HG02938 (cell line): Measurements from ENCODE around the gene SH3GL2.

ENCODE experiments used
- ATAC-seq: cut with Tn5 transposase; IDR thresholded peaks from one replicate; pipeline ENCODE4 v1.9.1; 2021; ENCODE audit warnings: mild to moderate bottlenecking, moderate library complexity; ENCODE audit not compliant: unreplicated experiment

SH3GL2 gene

DNA sequence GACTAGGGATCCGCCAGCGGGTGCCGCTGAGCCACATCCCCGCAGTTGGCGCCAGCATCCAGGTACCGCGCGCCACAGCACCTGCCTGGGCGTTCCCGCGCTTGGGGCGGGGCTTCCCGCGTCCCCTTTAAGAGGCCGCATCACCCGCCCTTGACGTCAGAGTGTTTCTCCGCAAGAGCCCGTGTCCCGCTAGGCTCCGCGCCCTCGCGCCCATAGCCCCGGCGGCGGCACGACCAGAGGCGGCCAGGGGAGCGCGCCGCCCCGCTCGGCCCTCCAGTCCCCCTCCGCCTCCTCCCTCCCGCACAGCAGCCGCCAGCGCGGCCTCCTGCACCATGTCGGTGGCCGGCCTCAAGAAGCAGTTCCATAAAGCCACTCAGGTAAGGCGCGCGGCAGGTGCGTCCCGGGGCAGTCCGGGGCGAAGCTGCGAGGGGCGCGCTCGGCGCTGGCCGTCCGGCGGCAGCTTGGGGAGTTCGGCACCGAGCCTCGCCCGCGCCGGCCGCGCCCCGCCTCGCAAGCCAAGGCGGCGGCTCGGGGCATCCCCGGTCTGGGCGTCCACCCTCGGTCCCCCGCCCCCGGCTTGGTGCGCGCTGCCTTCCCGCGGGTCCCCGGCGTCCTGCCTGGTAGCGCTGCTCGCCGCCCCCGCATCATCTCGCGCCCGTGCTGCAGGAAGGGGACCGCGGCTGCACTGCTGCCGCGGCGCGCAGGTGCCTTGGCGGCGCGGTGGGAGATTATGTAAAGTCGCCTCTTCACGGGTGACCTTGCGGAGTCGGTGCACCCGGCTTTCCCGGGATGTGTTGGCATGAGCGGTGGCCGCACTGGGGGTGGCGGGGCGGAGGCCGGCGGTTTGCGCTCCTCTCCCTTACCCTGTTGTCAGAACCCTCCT, at the start of gene SH3GL2:
TSS of gene SH3GL2 (plus strand) at position 156 of the 883 bp plus-strand sequence.
- ATAC-seq: no peak

DNA sequence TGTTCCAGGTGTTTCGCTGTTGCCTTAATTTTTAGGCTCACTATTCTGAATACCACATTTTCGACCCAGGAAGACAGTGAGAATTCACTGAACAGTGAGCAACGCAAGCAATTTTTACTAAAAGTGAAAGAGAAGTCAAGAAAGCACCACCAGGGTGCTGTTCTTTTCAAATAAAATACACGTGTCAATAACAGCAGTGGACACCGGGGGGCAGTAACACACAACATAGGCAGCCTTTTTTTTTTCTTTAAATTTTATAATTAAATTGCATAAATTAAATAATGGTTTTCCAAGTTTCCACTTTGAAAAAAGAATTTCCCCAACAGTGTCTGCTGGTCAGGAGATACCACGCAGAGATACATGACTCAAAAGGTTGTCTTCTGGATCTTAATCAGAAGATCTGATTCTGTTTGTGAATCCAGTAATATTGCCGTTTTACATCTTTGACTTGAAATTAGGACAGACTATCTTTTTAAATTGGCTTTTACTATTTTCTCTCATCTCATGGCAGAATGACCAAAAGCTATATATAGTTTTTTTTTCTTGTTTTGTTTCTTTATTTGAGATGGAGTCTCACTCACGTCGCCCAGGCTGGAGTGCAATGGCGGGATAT, 47.1 kb upstream of the SH3GL2 start:
- peak; percentile 90 for ATAC-seq

DNA sequence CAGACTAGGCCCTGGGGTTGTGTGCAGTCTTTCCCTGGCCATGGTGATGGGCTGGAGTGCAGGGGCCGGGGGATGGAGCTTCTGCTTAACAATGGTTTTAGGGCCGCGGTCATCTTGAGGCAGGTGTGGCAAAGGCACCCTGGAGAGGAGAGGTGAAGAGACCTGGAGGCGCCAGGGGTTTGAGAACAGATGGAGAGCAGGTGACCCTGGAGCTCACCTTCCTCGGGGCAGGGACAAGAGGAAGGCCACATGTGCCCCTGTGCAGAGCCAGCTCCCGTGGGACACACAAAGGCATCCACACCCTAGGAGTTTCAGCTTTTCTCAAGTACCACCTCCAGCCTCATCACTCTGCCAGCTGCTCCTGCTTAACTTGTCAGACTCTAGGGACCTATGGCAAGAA, 46.4 kb upstream of the SH3GL2 start:
- ATAC-seq: no peak

DNA sequence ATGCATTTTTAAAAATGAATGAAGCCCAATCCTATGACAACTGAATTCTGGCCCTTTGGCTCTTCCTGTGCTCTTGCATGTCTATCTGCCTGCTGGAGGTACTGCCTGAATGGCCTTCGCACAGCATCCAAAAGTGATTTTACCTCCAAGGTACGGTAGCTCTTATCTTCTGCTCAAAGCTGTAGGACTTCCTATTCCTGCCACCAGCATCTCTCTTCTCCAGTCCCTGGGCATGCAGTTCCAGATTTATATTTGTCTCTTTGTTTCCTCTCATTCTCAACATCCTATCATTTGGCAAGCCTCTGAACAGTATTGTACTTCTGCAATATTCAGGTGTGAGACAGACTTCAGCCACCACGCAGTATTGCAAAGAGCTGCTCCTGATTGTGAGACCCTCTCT, 43.7 kb upstream of the SH3GL2 start:
- no peak for ATAC-seq

DNA sequence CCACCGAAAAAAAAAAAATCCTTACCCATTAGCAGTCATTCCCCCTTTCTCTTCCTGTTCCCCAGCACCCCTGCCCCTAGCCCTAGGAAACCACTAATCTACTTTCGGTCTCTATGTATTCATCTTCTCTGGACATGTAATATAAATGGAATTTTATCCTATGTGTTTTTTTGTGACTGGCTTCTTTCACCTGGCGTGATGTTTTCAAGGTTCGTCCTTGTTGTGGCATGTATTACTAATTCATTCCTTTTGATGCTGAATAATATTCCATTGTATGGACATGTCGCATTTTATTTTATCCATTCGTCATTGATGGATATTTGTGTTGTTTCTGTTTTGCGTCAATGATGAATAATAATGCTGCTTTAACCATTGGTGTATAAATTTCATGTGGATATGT, 42.8 kb upstream of the SH3GL2 start:
- no peak for ATAC-seq

DNA sequence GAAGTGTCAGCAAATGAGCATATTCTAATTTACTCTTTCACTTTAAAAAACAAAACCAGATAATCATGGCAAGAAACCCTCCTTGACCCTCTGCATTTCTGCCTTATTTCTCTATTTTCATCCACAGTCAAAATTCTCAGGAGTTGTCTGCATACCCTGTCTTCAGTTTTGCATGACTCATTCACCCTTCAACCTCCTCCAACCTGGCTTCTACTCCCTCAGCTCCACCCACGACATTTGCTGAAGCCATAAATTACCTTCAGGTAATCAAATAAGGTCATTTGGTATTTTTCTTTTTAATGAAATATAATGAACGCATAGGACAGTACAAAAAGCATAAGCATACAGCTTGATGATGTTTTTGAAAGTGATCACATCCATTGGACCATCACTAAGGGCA, 27.8 kb upstream of the SH3GL2 start:
- no peak for ATAC-seq

DNA sequence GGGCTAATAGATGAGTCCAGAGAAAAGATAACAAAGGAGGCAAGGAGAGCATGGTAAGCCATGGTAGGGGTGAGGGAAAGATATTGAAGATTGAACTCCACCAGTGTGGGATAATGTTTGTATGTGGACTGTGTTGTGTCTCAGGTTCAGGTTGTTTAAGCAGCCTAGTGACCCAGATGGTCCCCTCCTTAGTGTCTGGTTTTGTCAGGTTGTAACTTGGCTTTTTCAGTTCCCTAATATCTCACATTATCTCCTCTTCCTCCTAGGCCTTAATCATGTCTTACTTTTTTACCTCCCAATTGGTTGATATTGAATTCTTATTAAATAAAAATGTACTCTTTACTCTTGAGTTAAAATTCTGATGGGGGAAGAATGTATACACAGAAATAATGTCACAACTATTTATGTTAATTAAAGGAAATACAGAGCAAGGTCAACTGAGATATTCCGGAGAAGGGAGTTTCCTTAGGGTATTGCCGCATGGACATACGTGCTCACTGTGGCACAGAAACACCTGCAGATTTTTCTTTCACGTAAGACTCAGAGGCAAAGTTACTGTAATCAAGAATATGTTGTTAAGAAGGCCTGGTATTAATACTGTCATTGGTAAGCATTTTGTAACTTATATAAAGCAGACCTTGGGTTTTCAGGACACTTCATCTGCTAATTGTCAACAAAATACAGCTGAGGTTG, 23.4 kb upstream of the SH3GL2 start:
- ATAC-seq: no peak

DNA sequence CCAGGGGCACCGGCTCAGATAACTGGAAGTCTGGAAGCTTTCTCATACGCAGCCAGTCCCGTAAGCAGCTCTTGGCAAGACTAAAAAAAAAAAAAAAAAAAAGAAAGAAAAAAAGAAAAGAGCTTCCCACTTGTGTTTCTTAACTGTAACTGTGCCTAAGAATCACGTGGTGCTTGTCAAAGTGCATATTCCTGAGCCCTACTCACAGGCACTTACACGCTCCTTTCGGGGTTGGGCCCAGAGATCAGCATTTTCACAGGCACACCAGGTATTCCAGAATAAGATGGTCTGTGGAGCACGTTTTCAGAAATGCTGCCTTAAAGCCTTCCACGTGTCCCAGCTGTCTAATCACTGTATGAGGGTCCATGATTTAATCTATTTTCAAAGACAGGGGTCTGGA, 22.6 kb upstream of the SH3GL2 start:
- no peak for ATAC-seq

DNA sequence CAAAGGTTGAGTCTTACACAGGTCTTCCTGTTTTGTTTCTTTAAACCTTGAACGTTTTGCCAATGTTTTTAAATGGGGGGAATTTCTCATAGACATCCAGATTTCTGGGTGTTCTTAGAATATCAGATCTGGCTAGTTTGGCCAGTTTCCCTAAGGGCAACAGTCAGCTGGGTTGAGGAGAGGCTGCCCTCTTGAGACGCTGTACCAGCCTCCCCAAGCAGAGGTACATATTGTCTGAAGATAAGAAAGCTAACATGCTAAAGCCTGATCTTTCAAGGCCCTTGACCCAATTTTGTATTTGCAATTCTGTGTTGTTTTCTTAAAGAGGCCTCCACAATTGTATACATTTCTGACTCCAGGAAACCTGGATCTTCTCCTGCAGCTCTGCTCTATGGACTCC, 21.9 kb upstream of the SH3GL2 start:
- no peak for ATAC-seq

DNA sequence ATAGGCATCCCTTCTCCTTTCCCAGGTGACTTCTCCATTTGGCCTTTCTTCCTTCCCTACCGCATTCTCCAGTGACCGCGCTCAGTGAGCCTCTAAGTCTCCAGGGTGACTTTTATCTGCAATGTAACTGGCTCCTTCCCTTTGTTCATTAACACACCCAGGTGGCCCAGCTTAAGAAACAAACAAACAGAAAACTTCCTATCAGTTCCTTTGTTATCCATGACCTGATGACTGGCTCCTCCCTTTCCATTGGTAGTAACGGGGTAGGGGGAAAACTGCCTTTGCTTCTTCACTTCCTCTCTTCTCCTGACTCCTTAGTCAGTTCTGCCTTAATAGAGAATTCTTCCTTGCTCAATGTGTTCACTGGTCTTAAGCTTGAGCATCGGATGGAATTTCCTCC, 7.0 kb upstream of the SH3GL2 start:
- ATAC-seq: no peak

DNA sequence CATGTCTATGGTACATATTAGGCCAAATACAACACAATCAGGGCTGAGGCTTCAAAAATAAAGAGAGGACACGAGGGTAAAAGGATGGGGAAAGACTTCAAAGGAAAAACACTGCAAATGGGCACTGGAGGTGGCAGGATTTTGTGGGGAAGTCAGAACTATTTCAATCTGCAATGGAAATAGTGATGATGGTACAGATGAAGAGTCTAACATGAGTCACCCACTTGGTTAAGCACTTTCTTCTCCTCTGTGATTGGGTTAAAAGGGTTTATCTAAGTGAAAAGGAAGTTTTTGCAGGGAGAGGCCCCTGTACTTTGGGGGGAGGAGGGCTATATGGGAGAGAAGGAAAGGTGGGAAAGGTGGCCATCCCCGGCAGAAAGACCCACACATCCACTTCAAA, 4.5 kb upstream of the SH3GL2 start:
- ATAC-seq: no peak

DNA sequence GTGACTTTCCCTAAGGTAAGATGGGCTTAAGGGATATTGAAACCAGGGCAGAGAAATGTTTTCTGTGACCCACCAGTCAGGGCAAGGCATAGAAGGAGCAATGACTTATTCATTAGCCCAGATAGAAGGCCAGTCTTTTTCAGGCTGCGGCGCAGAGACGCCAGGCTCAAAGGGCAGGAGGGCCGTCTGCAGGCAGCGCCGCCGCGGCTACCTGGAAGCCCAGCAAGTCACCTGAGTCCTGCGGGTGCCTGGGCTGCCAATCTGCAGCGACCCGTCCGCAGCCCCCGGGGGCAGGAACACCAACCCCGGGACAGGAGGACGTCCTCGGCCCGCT, 322 bp upstream of the SH3GL2 start:
- no peak for ATAC-seq

DNA sequence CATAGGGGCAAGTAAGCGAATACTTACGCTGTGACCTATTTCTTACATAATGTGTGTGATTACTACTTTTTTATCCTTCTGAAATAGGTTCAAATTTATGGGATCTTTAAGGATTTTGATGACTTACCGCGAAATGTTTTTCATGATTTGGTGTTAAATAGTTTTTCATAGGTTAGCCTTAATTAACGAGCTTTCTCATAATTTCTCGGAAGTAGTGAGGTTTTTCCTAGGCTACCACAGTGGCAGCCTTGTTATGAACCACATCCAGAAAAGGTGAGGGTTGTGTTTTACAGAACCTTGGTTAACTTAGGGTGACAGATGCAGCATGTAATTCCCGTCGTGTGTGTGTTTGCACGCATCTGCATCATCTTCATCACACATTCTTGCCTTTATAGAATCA, 1.3 kb downstream of the SH3GL2 start:
- ATAC-seq: no peak

DNA sequence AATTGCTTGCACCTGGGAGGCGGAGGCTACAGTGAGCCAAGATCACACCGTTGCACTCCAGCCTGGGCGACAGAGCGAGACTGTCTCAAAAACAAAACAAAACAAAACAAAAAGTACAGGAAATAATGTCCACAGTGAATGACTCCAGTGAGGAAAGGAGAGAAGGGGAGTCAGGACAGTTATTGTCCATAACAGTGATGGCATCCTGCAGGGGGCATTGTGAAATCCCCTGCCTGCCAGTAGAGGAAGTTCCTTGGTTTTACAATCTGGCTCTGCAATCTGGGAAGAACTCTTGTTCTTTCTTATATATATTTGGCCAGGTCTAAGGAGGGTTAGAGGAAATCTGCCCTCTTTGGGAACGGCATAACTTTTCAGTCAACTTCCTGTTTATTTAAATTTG, 8.2 kb downstream of the SH3GL2 start:
- ATAC-seq: no peak

DNA sequence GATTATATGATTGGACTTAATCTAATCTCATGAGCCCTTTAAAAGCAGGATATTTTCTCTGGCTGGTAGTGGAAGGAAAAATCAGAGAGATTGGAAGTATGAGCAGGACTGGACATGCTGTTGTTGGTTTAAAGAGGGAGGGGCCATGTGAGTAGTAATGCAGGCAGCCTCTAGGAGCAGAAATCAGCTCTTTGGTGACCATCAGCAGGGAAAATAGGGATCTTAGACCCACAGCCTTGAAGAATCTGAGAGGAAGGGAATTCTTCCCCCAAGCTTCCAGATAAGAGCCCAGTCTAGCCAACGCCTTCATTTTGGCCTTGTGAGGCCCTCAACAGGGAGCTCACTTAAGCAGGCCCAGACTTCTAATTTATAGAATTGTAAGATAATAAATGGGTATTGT, 9.5 kb downstream of the SH3GL2 start:
- ATAC-seq: no peak

DNA sequence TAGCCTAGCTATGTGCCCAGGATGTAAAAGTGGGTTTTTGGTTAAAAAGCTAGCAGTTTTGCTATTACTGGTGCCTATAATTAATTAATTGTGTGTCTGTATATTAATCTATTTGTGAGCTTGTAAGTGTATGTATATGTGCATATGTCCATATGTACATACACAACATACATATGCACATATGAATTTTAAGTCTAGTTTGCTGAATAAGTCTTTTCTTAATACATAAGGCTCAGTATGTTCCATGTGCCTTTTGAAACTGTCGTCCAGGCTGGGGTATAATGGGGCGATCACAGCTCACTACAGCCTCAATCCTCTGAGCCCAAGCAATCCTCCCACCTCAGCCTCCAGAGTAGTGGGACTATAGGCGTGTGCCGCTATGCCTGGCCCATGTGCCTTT, 10.1 kb downstream of the SH3GL2 start:
- ATAC-seq: no peak

DNA sequence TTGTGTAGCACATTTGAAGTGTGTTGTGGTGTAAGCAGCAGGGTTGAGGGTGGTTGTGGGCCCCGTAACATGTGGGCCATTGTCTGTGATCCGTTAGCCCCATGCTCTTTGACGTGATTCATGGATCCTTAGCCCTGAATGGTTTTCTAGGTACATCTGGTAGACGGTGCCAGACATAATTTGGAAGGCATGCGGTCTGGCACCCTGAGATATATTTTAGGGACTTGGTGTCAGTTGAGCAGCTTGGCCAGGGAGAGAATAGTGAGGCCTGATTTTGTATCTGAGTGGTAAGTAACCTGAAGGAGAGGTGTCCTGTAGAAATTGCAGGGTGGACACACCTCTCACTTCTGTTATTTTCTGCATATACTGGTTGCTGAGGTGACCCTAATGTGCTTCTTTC, 10.9 kb downstream of the SH3GL2 start:
- no peak for ATAC-seq

DNA sequence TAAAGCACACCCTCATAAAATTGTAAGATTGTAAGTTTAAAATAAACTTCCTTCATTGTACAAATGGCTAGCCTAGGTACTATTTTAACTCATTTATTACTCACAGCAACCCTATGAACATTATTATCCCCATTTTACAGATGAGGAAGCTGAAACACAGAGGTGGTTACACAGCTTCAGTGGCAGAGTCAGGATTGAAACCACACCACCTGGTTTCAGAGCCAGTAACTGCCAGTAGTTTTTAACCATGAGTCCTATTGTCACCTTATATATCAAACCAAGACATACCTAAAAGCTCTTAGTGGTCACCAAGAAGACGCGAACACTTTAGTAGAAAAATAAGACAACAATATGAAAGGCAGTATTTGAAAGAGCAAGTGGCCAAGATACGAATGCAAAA, 16.1 kb downstream of the SH3GL2 start:
- ATAC-seq: no peak

DNA sequence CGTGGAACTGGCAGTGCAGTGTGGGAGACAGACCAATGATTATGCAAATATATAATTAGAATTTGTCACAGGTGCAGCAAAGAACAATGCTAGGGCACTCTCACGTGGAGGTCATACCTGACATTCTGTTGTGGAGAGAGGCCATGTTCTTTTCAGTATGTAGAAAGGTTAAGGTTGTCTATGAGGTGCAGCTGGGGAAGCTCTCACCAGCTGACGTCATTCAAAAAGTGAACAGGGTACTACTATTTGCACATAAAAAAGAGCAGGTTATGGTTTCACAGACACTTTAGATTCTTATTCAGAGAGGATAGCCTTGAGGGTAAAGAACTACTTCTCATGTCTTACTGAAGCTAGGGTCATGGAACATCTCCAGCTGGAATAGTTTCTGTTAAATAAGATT, 19.1 kb downstream of the SH3GL2 start:
- no peak for ATAC-seq

DNA sequence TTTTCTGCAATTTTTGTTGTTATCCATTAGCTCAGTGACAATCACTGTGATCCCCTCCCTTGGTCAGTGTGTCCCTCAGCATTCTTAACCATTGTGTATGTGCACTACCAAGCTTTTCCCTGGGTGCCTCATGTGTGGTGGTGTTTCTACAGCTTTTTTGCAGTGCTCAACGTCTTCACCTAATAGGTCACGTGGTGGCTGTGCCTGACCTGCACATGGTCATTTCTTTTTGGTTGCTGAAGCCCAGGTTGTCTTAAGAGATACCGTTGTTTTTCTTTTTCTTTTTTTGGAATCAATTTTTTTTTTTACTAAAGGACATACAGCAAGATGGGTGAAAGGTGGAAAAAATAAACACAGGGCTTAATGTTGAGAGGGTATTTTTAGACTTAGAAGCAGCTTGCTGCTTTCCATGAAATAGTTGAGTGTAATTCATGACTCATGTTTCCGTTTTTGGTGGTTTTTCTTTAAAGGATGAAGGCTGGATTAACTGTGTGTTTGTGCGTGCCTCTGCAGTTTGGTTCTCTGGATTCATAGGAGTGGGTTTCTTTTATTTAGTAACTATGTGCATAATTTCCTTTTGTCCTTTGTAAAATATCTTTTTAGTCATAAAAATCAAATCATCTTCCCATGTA, 22.2 kb downstream of the SH3GL2 start:
- ATAC-seq: no peak

DNA sequence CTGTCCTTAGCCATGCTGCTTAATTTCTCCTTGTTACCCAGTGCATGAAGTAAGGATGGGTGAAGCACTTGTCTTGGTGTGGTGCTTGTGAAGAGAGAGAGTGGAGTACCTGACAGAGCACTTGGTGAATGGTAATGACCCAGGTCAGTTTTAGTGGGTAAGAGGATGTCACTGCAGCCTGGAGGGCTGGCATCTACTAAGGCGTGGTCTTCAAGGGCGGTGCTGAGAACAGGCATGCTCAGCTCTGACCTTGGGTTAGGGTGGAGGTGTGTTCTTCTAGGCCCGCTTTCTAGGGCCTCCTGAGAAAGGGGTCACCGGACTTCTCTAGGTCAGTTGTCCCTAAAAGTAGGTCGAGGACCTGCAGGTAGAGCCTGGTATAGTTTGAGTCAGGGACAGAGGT, 25.7 kb downstream of the SH3GL2 start:
- no peak for ATAC-seq
